ENCODE measurements around the gene ADARB1. TPM values are rescaled to one million over a fixed set of nuclear protein-coding genes. Genes with fewer than 3 reads are reported as not detected.

ADARB1 gene
- total and polyA plus RNA-seq, 12 donors, result 7.2 to 21.6 (median 16.1) TPM

GRCh38 chr21:45112371-45112770 lies 38.0 kb downstream of the ADARB1 start:
- intact Hi-C loops (cut with DNase I), result no loop called here
- WGBS, 4 donors, result 73 to 89% (median 75%) methylated on average over 3 of the region's 3 CpGs
- no peak for TF ChIP-seq CTCF (IDR thresholded peaks at IDR 0.05)
- TF ChIP-seq POLR2A (IDR thresholded peaks at IDR 0.05), result no peak
- Histone ChIP-seq H3K36me3 (replicated peaks in 1 of 2) (no peaks in the 10 kb centered on the region), H3K9me3 (replicated peaks in 1 of 3) (no peaks in the 10 kb centered on the region), H3K4me3 (no peak overlapping the region), H3K27me3 (no peaks in the 10 kb centered on the region), H3K27ac (no peak overlapping the region), H3K4me1 (replicated peaks in 1 of 2) (peaks cover 0 to 16% of the 10 kb centered on the region in 2 donors)
- DNase-seq, result no peak

- TF ChIP-seq POLR2A (IDR thresholded peaks at IDR 0.05), result no peak
- TF ChIP-seq CTCF (IDR thresholded peaks at IDR 0.05), result no peak
- no peaks in the 10 kb centered on the region for H3K9me3 ChIP-seq (replicated peaks in 1 of 3)
- DNase-seq, result no peak
- 76 to 84% (median 81%) methylated on average over 6 of the region's 6 CpGs for WGBS, 4 donors
- no peaks in the 10 kb centered on the region for H3K36me3 ChIP-seq (replicated peaks in 1 of 2)
- no peaks in the 10 kb centered on the region for H3K27me3 ChIP-seq
- H3K4me3 ChIP-seq, result no peak overlapping the region
- H3K27ac ChIP-seq, result no peak overlapping the region
- intact Hi-C loops (cut with DNase I), result no loop called here
- peaks cover 0 to 16% of the 10 kb centered on the region in 2 donors for H3K4me1 ChIP-seq (replicated peaks in 1 of 2)
Measured at GRCh38 chr21:45113543-45113942, 39.2 kb downstream of the ADARB1 start.

GRCh38 chr21:45114072-45114471 lies 39.7 kb downstream of the ADARB1 start:
- 74 to 87% (median 77%) methylated on average over 5 of the region's 5 CpGs for WGBS, 4 donors

GRCh38 chr21:45114475-45114874 lies 40.1 kb downstream of the ADARB1 start:
- no peak for TF ChIP-seq POLR2A (IDR thresholded peaks at IDR 0.05)
- TF ChIP-seq CTCF (IDR thresholded peaks at IDR 0.05), result no peak
- 69 to 81% (median 76%) methylated on average over 5 of the region's 5 CpGs for whole genome bisulfite sequencing, 4 donors
- intact Hi-C loops (cut with DNase I), result no loop called here
- H3K9me3 ChIP-seq (replicated peaks in 1 of 3), result no peaks in the 10 kb centered on the region
- DNase-seq, result no peak
- H3K4me1 ChIP-seq (replicated peaks in 1 of 2), result peaks cover 0 to 14% of the 10 kb centered on the region in 2 donors
- no peaks in the 10 kb centered on the region for H3K27me3 ChIP-seq
- H3K4me3 ChIP-seq, result no peak overlapping the region
- H3K36me3 ChIP-seq (replicated peaks in 1 of 2), result no peaks in the 10 kb centered on the region
- no peak overlapping the region for H3K27ac ChIP-seq

More at GRCh38 chr21:45114072-45114471, 39.7 kb downstream of the ADARB1 start:
- Histone ChIP-seq H3K4me3 (no peak overlapping the region), H3K9me3 (replicated peaks in 1 of 3) (no peaks in the 10 kb centered on the region), H3K36me3 (replicated peaks in 1 of 2) (no peaks in the 10 kb centered on the region), H3K4me1 (replicated peaks in 1 of 2) (peaks cover 0 to 16% of the 10 kb centered on the region in 2 donors), H3K27ac (no peak overlapping the region), H3K27me3 (no peaks in the 10 kb centered on the region)
- DNase-seq, result no peak
- intact Hi-C loops (cut with DNase I), result no loop called here
- no peak for TF ChIP-seq CTCF (IDR thresholded peaks at IDR 0.05)
- TF ChIP-seq POLR2A (IDR thresholded peaks at IDR 0.05), result no peak
